HepG2 (cell line): Measurements from ENCODE around the gene BACH2. TPM values are rescaled to one million over a fixed set of nuclear protein-coding genes. Genes with fewer than 3 reads are reported as not detected.

ENCODE experiments used
- ATAC-seq: fragments of 200-7000 bp; cut with Tn5 transposase; 3 replicates; pipeline ENCODE4 v1.9.1; 2020; ENCODE audit warnings: mild to moderate bottlenecking, moderate library complexity
- BruUV-seq: library from RNA; stranded (reverse); fragments of 400-500 nt; replicated peaks from 2 replicates; lab custom pipeline; 2021; lab: Mats Ljungman, UMichigan
- CTCF ChIA-PET: fragments of 300-600 bp; formaldehyde crosslinking; extraction: SDS; loops from one replicate; lab custom pipeline; 2021; ENCODE audit warnings: low total read pairs, inconsistent platforms, low intra/inter-chr PET ratio; lab: Yijun Ruan, JAX
- POLR2A ChIA-PET: fragments of 350-600 bp; sonication (Branson Sonifier 250); formaldehyde crosslinking; loops from one replicate; lab custom pipeline; 2020; ENCODE audit warnings: antibody characterized with exemption, inconsistent platforms; lab: Yijun Ruan, JAX
- DNase-seq: peaks from one replicate; pipeline ENCODE4 v3.0.0-alpha.2; 2015; ENCODE audit warnings: low spot score
- FAIRE-seq: peaks from 3 replicates; lab custom pipeline; 2011; peaks lifted over from hg19 to GRCh38; lab: Jason Lieb, UNC
- H2AFZ ChIP-seq: one replicate; pipeline ENCODE4 v1.6.1; 2011; ENCODE audit warnings: low read length, inconsistent platforms
- H3K27ac ChIP-seq: fragments of 300-600 bp; 3 replicates; pipeline ENCODE4 v1.8.0; 2011; ENCODE audit warnings: mixed run types, mild to moderate bottlenecking, mixed read lengths, low read length, inconsistent platforms; ENCODE audit not compliant: insufficient read depth; ENCODE audit errors: extremely low read length
- H3K27me3 ChIP-seq, 2 experiments: fragments of 200-600 bp in 1 of 2; 2 replicates in 1 of 2; 3 replicates in 1 of 2; pipeline versions ENCODE4 v1.6.0 to v1.8.0; 2011; ENCODE audit warnings: low read length in 2 of 2, mild to moderate bottlenecking in 2 of 2, moderate library complexity in 2 of 2, inconsistent platforms in 1 of 2; ENCODE audit not compliant: insufficient read depth in 2 of 2, control insufficient read depth in 1 of 2
- H3K36me3 ChIP-seq, 2 experiments: fragments of 200-600 bp in 1 of 2; replicated peaks in 1 of 2; 2 replicates in 1 of 2; 3 replicates in 1 of 2; pipeline versions ENCODE4 v1.5.1 to v1.8.0; 2011; ENCODE audit warnings: low read length in 2 of 2, inconsistent platforms in 1 of 2; ENCODE audit not compliant: insufficient read depth in 2 of 2, control insufficient read depth in 1 of 2
- H3K4me1 ChIP-seq: 2 replicates; pipeline ENCODE4 v1.5.1; 2012; ENCODE audit warnings: low read length, inconsistent platforms; ENCODE audit not compliant: insufficient read depth
- H3K4me2 ChIP-seq: 2 replicates; pipeline ENCODE4 v1.6.0; 2011; ENCODE audit warnings: low read depth, low read length, inconsistent platforms
- H3K4me3 ChIP-seq, 3 experiments: fragments of 200-600 bp in 1 of 3; sonication (generic), shearing (Covaris generic) in 1 of 3; replicated peaks in 1 of 3; 2 replicates each; pipeline ENCODE4 v1.5.1; 2011 to 2016; ENCODE audit warnings: low read length in 3 of 3, inconsistent platforms in 2 of 3, low read depth in 2 of 3, mild to moderate bottlenecking in 2 of 3, control low read depth in 1 of 3, mixed read lengths in 1 of 3; ENCODE audit not compliant: insufficient read depth in 1 of 3
- H3K79me2 ChIP-seq: one replicate; pipeline ENCODE4 v1.6.1; 2011; ENCODE audit warnings: low read length, inconsistent platforms; ENCODE audit not compliant: insufficient read depth
- H3K9ac ChIP-seq: 2 replicates; pipeline ENCODE4 v1.6.0; 2011; ENCODE audit warnings: mild to moderate bottlenecking, low read depth, low read length, inconsistent platforms; ENCODE audit not compliant: insufficient read depth
- H3K9me3 ChIP-seq: 2 replicates; pipeline ENCODE4 v1.5.1; 2012; ENCODE audit warnings: mild to moderate bottlenecking, low read length
- H4K20me1 ChIP-seq: 2 replicates; pipeline ENCODE4 v1.6.0; 2011; ENCODE audit warnings: inconsistent platforms, mild to moderate bottlenecking, low read length, moderate library complexity; ENCODE audit not compliant: insufficient read depth
- EHMT2 ChIP-seq: fragments of 200-600 bp; sonication (generic); IDR thresholded peaks from 2 replicates; pipeline ENCODE4 v1.7.0; 2017; ENCODE audit warnings: antibody characterized with exemption, low read depth, low read length, borderline replicate concordance
- HOXA7 ChIP-seq: sonication (generic); formaldehyde crosslinking; IDR thresholded peaks from 2 replicates; pipeline ENCODE4 v1.8.1; 2022; ENCODE audit warnings: mild to moderate bottlenecking, missing genetic modification reagents, moderate library complexity
- MIER2 ChIP-seq: IDR thresholded peaks from 2 replicates; pipeline ENCODE4 v1.6.1; 2016; ENCODE audit warnings: missing biosample characterization, missing genetic modification reagents
- ZSCAN21 ChIP-seq: sonication (generic); formaldehyde crosslinking; IDR thresholded peaks from 2 replicates; pipeline ENCODE4 v1.8.0; 2022; ENCODE audit warnings: mild to moderate bottlenecking, missing genetic modification reagents, moderate library complexity, borderline replicate concordance
- WGBS: methylation state at CpG from one replicate; pipeline ENCODE4 v1.1.6; 2017; ENCODE audit warnings: low lambda C conversion rate; 5-methylcytosine and 5-hydroxymethylcytosine counted together
- in situ Hi-C: cut with HindIII; loops from 2 replicates; pipeline ENCODE4 v1.10.0; 2017; ENCODE audit warnings: low pct_unique_long_range_greater_than_20kb; ENCODE audit not compliant: extremely low pct_ligation_motif_present
- intact Hi-C: fragments of 100-400 bp; cut with micrococcal nuclease; formaldehyde crosslinking; loops from one replicate; pipeline ENCODE4 v1.10.0; 2022; ENCODE audit not compliant: unreplicated experiment
- polyA plus RNA-seq, 8 experiments: library from polyadenylated mRNA; depleted of rRNA in 3 of 8; stranded (reverse) in 7 of 8; unstranded in 1 of 8; fragments of >200 nt; fragmentation: Illumina TruSeq in 4 of 8; extraction: Trizol in 4 of 8; gene quantifications; 2 replicates each; pipeline versions ENCODE4 v1.2.1 to v1.2.3, GENCODE V29; 2011 to 2016; ENCODE audit warnings: low read depth in 4 of 8, missing spikeins in 1 of 8, mixed read lengths in 1 of 8; ENCODE audit not compliant: insufficient read depth in 1 of 8
- total RNA-seq, 5 experiments: library from RNA; depleted of rRNA; stranded (reverse); fragments of >200 nt; fragmentation: Illumina TruSeq; extraction: Trizol; gene quantifications; 2 replicates each; pipeline ENCODE4 v1.2.3, GENCODE V29; 2016; ENCODE audit warnings: low read depth in 1 of 5
- TF ChIP-seq, protein P1 (sequence below): IDR thresholded peaks from 2 replicates; pipeline ENCODE4 v1.6.1; 2012; ENCODE audit warnings: inconsistent platforms
- TF ChIP-seq, protein P2 (sequence below): sonication (generic); formaldehyde crosslinking; IDR thresholded peaks from 2 replicates; pipeline ENCODE4 v1.9.0; 2021; ENCODE audit warnings: missing genetic modification reagents, borderline replicate concordance
- TF ChIP-seq, protein P3 (sequence below): sonication (generic); formaldehyde crosslinking; IDR thresholded peaks from 2 replicates; pipeline ENCODE4 v1.8.0; 2022; ENCODE audit warnings: missing genetic modification reagents, mild to moderate bottlenecking, inconsistent platforms, borderline replicate concordance
- TF ChIP-seq, protein P4 (sequence below): sonication (generic); formaldehyde crosslinking; IDR thresholded peaks from 2 replicates; pipeline ENCODE4 v1.4.0; 2020; ENCODE audit warnings: mild to moderate bottlenecking, missing genetic modification reagents
- TF ChIP-seq, protein P5 (sequence below): IDR thresholded peaks from 2 replicates; pipeline ENCODE4 v1.6.1; 2016; ENCODE audit warnings: low read depth

Gene BACH2
- total and polyA plus RNA-seq, 2 of the 13 experiments (the other 11 are each of a cell fraction or from before 2014, with no cell fraction given): 0.01 TPM; not detected in 1

DNA sequence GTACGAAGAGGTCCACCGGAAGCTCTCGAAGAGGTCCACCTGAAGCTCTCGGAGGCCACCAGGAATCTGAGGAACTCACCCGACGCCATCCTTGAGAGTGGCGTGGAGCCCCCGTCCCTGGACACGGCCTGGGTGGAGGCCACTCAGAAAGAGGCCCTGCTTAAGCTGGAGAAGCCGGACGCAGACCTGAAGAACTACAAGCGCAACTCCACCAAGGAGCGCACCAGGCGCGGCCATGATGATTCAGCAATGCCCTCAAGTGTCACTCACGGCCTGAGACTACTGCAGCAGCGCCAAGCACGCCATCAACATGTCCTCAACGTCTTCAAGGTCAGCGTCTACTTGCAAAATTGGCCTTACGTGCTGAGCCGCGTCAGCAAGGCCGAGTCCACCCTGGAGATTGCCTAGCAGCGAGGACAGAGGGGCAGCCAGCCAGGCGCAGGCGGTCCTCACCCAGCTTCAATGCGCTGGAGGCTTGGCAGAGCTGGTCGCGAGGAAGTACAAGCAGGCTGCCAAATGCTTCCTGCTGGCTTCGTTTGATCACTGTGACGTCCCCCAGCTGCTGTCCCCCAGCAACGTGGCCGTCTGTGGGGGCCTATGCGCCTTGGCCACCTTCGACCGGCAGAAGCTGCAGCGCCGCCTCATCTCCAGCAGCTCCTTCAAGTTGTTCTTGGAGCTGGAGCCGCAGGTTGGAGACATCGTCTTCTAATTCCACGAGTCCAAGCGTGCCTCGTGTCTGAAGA, 410.1 kb downstream of the BACH2 start:
- 80% methylated on average over 25 of the region's 44 CpGs for WGBS
- DNase-seq (no peak), FAIRE-seq (no peak), ATAC-seq (no peak)
- ChIA-PET POLR2A (no interaction called here), CTCF (no interaction called here)
- no peak overlapping the region for H2AFZ ChIP-seq
- H3K4me1 ChIP-seq: peaks cover 17% of the 10 kb centered on the region
- no peak overlapping the region for H3K9ac ChIP-seq
- no peak overlapping the region for H3K4me3 ChIP-seq
- H3K36me3 ChIP-seq: no peaks in the 10 kb centered on the region
- in situ Hi-C loops (no loop called here), intact Hi-C loops (no loop called here)
- no peak overlapping the region for H3K27ac ChIP-seq
- H3K27me3 ChIP-seq: peaks cover 1 to 21% of the 10 kb centered on the region in 2 experiments; a peak in 3 of 5 replicates
- no peaks in the 10 kb centered on the region for H3K79me2 ChIP-seq
- no peaks in the 10 kb centered on the region for H3K9me3 ChIP-seq
- H4K20me1 ChIP-seq: no peaks in the 10 kb centered on the region
- H3K4me2 ChIP-seq: no peak overlapping the region
- no TSS peak for BruUV-seq
- TF ChIP-seq, protein P1, sequence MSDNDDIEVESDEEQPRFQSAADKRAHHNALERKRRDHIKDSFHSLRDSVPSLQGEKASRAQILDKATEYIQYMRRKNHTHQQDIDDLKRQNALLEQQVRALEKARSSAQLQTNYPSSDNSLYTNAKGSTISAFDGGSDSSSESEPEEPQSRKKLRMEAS: no peak
- TF ChIP-seq ZSCAN21 (CRISPR knock-in tag) (no peak), MIER2 (CRISPR knock-in tag) (no peak), EHMT2 (no peak), HOXA7 (CRISPR knock-in tag) (no peak)
- TF ChIP-seq, protein P2, sequence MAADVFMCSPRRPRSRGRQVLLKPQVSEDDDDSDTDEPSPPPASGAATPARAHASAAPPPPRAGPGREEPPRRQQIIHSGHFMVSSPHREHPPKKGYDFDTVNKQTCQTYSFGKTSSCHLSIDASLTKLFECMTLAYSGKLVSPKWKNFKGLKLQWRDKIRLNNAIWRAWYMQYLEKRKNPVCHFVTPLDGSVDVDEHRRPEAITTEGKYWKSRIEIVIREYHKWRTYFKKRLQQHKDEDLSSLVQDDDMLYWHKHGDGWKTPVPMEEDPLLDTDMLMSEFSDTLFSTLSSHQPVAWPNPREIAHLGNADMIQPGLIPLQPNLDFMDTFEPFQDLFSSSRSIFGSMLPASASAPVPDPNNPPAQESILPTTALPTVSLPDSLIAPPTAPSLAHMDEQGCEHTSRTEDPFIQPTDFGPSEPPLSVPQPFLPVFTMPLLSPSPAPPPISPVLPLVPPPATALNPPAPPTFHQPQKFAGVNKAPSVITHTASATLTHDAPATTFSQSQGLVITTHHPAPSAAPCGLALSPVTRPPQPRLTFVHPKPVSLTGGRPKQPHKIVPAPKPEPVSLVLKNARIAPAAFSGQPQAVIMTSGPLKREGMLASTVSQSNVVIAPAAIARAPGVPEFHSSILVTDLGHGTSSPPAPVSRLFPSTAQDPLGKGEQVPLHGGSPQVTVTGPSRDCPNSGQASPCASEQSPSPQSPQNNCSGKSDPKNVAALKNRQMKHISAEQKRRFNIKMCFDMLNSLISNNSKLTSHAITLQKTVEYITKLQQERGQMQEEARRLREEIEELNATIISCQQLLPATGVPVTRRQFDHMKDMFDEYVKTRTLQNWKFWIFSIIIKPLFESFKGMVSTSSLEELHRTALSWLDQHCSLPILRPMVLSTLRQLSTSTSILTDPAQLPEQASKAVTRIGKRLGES: no peak
- TF ChIP-seq, protein P3, sequence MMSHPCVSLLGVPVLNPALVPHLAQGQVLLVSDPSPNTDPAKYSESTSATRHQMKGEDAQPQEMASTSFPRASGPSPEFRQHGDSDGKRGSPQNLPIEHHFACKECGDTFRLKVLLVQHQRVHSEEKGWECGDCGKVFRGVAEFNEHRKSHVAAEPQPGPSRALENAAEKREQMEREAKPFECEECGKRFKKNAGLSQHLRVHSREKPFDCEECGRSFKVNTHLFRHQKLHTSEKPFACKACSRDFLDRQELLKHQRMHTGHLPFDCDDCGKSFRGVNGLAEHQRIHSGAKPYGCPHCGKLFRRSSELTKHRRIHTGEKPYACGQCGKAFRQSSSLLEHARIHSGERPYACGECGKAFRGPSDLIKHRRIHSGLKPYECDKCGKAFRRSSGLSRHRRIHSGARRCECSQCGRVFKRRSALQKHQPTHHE: no peak
- TF ChIP-seq, protein P4, sequence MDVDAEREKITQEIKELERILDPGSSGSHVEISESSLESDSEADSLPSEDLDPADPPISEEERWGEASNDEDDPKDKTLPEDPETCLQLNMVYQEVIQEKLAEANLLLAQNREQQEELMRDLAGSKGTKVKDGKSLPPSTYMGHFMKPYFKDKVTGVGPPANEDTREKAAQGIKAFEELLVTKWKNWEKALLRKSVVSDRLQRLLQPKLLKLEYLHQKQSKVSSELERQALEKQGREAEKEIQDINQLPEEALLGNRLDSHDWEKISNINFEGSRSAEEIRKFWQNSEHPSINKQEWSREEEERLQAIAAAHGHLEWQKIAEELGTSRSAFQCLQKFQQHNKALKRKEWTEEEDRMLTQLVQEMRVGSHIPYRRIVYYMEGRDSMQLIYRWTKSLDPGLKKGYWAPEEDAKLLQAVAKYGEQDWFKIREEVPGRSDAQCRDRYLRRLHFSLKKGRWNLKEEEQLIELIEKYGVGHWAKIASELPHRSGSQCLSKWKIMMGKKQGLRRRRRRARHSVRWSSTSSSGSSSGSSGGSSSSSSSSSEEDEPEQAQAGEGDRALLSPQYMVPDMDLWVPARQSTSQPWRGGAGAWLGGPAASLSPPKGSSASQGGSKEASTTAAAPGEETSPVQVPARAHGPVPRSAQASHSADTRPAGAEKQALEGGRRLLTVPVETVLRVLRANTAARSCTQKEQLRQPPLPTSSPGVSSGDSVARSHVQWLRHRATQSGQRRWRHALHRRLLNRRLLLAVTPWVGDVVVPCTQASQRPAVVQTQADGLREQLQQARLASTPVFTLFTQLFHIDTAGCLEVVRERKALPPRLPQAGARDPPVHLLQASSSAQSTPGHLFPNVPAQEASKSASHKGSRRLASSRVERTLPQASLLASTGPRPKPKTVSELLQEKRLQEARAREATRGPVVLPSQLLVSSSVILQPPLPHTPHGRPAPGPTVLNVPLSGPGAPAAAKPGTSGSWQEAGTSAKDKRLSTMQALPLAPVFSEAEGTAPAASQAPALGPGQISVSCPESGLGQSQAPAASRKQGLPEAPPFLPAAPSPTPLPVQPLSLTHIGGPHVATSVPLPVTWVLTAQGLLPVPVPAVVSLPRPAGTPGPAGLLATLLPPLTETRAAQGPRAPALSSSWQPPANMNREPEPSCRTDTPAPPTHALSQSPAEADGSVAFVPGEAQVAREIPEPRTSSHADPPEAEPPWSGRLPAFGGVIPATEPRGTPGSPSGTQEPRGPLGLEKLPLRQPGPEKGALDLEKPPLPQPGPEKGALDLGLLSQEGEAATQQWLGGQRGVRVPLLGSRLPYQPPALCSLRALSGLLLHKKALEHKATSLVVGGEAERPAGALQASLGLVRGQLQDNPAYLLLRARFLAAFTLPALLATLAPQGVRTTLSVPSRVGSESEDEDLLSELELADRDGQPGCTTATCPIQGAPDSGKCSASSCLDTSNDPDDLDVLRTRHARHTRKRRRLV (CRISPR knock-in tag): no peak
- TF ChIP-seq, protein P5, sequence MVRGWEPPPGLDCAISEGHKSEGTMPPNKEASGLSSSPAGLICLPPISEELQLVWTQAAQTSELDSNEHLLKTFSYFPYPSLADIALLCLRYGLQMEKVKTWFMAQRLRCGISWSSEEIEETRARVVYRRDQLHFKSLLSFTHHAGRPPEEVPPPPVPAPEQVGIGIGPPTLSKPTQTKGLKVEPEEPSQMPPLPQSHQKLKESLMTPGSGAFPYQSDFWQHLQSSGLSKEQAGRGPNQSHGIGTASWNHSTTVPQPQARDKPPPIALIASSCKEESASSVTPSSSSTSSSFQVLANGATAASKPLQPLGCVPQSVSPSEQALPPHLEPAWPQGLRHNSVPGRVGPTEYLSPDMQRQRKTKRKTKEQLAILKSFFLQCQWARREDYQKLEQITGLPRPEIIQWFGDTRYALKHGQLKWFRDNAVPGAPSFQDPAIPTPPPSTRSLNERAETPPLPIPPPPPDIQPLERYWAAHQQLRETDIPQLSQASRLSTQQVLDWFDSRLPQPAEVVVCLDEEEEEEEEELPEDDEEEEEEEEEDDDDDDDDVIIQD (CRISPR knock-in tag): no peak
